Endodermal cell (in vitro differentiated cells): ENCODE measurements around the gene PLPPR2. TPM values are rescaled to one million over a fixed set of nuclear protein-coding genes. Genes with fewer than 3 reads are reported as not detected.

ENCODE experiments used
- DNase-seq: peaks from one replicate; pipeline ENCODE4 v3.0.0-alpha.2; 2017
- H3K27ac ChIP-seq: 2 replicates; pipeline ENCODE4 v1.5.1; 2013; ENCODE audit warnings: mild to moderate bottlenecking, low read depth, low read length, moderate library complexity
- H3K27me3 ChIP-seq: 2 replicates; pipeline ENCODE4 v1.6.1; 2013; ENCODE audit warnings: mild to moderate bottlenecking, low read length, moderate library complexity; ENCODE audit not compliant: insufficient read depth, control insufficient read depth, poor library complexity, severe bottlenecking
- H3K36me3 ChIP-seq: 2 replicates; pipeline ENCODE4 v1.7.0; 2013; ENCODE audit warnings: mild to moderate bottlenecking, low read length, moderate library complexity; ENCODE audit not compliant: control insufficient read depth, insufficient read depth
- H3K4me1 ChIP-seq: one replicate; pipeline ENCODE4 v1.7.0; 2013; ENCODE audit warnings: low read length; ENCODE audit not compliant: control insufficient read depth, insufficient read depth
- H3K4me3 ChIP-seq: 2 replicates; pipeline ENCODE4 v1.5.1; 2013; ENCODE audit warnings: mild to moderate bottlenecking, low read length, moderate library complexity
- H3K9ac ChIP-seq: 2 replicates; pipeline ENCODE4 v1.6.1; 2013; ENCODE audit warnings: mild to moderate bottlenecking, low read length, moderate library complexity; ENCODE audit not compliant: poor library complexity, severe bottlenecking; ENCODE audit errors: extremely low read depth
- H3K9me3 ChIP-seq: 2 replicates; pipeline ENCODE4 v1.6.1; 2013; ENCODE audit warnings: mild to moderate bottlenecking, low read length, moderate library complexity; ENCODE audit not compliant: control insufficient read depth
- H3K27ac Mint-ChIP-seq: 2 replicates; pipeline ENCODE4 v1.8.0; 2020; ENCODE audit warnings: mixed read lengths
- H3K27me3 Mint-ChIP-seq: 2 replicates; pipeline ENCODE4 v1.8.0; 2021; ENCODE audit warnings: mild to moderate bottlenecking, mixed read lengths; ENCODE audit not compliant: insufficient read depth
- H3K36me3 Mint-ChIP-seq: 2 replicates; pipeline ENCODE4 v1.8.0; 2020; ENCODE audit warnings: low read depth, mixed read lengths
- H3K4me1 Mint-ChIP-seq: 2 replicates; pipeline ENCODE4 v1.8.0; 2020; ENCODE audit warnings: mixed read lengths
- H3K4me3 Mint-ChIP-seq: 2 replicates; pipeline ENCODE4 v1.8.0; 2020; ENCODE audit warnings: mild to moderate bottlenecking, moderate library complexity, mixed read lengths
- H3K9me3 Mint-ChIP-seq: 2 replicates; pipeline ENCODE4 v1.8.0; 2020; ENCODE audit warnings: mild to moderate bottlenecking, mixed read lengths
- WGBS, 2 experiments: methylation state at CpG; one replicate each; pipeline versions ENCODE4 v1.1.5 to v1.1.7; 2013; ENCODE audit warnings: missing lambda C conversion rate in 2 of 2, mixed read lengths in 1 of 2; ENCODE audit not compliant: insufficient coverage in 1 of 2, insufficient read length in 1 of 2; 5-methylcytosine and 5-hydroxymethylcytosine counted together
- total RNA-seq, 2 donors: library from RNA; stranded (reverse); fragmentation: NEBNext Ultra II Directional in 1 of 2; extraction: Animal tissue kit (Norgen Biotek cat#: 25700) in 1 of 2; gene quantifications; 2 replicates in 1 of 2; 3 replicates in 1 of 2; pipeline ENCODE4 v1.2.1, GENCODE V29; 2021
- TF ChIP-seq, protein P1 (sequence below): fragments of 200-600 bp; sonication (generic); conservative IDR thresholded peaks from 2 replicates; pipeline ENCODE4 v1.5.0; 2021; ENCODE audit warnings: antibody characterized with exemption, mild to moderate bottlenecking

The PLPPR2 gene
- total RNA-seq, 2 donors from 2014 or later: 3.1 to 6.8 TPM

- Histone ChIP-seq H3K27me3 (no peaks in the 10 kb centered on the region), H3K9ac (peak within 1 kb of the TSS; percentile 73), H3K36me3 (peaks cover 13% of the 10 kb centered on the region), H3K27ac (peak within 1 kb of the TSS; percentile 91), H3K9me3 (no peaks in the 10 kb centered on the region), H3K4me3 (peak within 1 kb of the TSS; percentile 81), H3K4me1 (peaks cover 4% of the 10 kb centered on the region)
- Mint-ChIP-seq H3K9me3 (no peaks in the 10 kb centered on the region), H3K36me3 (peaks cover 26% of the 10 kb centered on the region), H3K27ac (no peak within 1 kb of the TSS), H3K4me1 (no peaks in the 10 kb centered on the region), H3K4me3 (no peak within 1 kb of the TSS), H3K27me3 (no peaks in the 10 kb centered on the region)
- peak; percentile 99 for DNase-seq
- 0 to 1% methylated on average over 43 to 44 of the region's 44 CpGs for WGBS, 2 experiments
- TF ChIP-seq, protein P1, sequence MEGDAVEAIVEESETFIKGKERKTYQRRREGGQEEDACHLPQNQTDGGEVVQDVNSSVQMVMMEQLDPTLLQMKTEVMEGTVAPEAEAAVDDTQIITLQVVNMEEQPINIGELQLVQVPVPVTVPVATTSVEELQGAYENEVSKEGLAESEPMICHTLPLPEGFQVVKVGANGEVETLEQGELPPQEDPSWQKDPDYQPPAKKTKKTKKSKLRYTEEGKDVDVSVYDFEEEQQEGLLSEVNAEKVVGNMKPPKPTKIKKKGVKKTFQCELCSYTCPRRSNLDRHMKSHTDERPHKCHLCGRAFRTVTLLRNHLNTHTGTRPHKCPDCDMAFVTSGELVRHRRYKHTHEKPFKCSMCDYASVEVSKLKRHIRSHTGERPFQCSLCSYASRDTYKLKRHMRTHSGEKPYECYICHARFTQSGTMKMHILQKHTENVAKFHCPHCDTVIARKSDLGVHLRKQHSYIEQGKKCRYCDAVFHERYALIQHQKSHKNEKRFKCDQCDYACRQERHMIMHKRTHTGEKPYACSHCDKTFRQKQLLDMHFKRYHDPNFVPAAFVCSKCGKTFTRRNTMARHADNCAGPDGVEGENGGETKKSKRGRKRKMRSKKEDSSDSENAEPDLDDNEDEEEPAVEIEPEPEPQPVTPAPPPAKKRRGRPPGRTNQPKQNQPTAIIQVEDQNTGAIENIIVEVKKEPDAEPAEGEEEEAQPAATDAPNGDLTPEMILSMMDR: no peak
Observed at GRCh38 chr19:11374433-11375142, 19.4 kb downstream of the PLPPR2 start, which contains the start of gene SWSAP1. TSS of gene SWSAP1 (plus strand) at chr19:11374666. CDS start at chr19:11374681, 15 bp downstream.

DNA sequence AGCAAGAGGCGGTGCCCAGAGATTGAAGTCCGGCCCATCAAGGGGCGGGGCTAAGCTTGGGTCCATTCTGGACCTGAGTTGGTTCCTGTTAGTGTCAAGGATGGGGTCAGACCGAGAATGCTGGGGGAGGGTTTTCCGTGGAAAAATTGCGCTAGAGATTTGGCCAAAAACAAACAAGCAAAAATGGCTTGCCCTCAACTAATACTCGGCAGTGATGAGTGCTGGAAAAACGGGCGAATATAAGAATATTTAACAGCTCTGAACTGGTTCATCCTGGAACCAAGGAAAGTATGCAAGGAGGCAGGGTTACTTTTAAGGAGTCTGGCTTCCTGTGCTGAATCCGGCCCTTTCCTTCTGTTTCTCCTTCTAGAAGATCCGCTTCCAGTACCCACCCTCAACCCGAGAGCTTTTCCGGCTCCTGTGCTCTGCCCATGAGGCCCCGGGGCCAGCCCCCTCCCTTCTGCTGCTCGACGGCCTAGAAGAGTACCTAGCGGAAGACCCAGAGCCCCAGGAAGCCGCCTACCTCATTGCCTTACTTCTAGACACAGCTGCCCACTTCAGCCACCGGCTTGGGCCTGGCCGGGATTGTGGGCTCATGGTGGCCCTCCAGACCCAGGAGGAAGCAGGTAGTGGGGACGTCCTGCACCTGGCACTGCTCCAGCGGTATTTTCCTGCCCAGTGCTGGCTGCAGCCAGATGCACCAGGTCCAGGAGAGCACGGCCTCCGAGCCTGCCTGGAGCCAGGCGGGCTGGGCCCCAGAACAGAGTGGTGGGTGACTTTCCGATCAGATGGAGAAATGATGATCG is 20.1 kb downstream of the PLPPR2 start:
- peaks cover 4% of the 10 kb centered on the region for H3K4me1 ChIP-seq
- peak; percentile 83 for DNase-seq
- Mint-ChIP-seq H3K4me1 (no peaks in the 10 kb centered on the region), H3K4me3 (no peak overlapping the region), H3K36me3 (peaks cover 32% of the 10 kb centered on the region), H3K27ac (no peak overlapping the region), H3K27me3 (no peaks in the 10 kb centered on the region), H3K9me3 (no peaks in the 10 kb centered on the region)
- no peak overlapping the region for H3K27ac ChIP-seq
- 44 to 57% methylated on average over 21 to 27 of the region's 27 CpGs for WGBS, 2 experiments
- H3K4me3 ChIP-seq: peak overlapping the region; percentile 81
- H3K9ac ChIP-seq: no peak overlapping the region
- no peaks in the 10 kb centered on the region for H3K27me3 ChIP-seq
- H3K9me3 ChIP-seq: no peaks in the 10 kb centered on the region
- TF ChIP-seq, protein P1: no peak
- H3K36me3 ChIP-seq: peaks cover 20% of the 10 kb centered on the region

GRCh38 chr19:11377237-11377636 is 22.0 kb downstream of the PLPPR2 start:
- Histone ChIP-seq H3K9me3 (no peaks in the 10 kb centered on the region), H3K36me3 (peaks cover 20% of the 10 kb centered on the region), H3K4me3 (no peak overlapping the region), H3K27ac (no peak overlapping the region), H3K9ac (no peak overlapping the region), H3K27me3 (no peaks in the 10 kb centered on the region), H3K4me1 (peaks cover 4% of the 10 kb centered on the region)
- no peak overlapping the region for H3K27ac Mint-ChIP-seq
- no peak for DNase-seq
- H3K4me3 Mint-ChIP-seq: no peak overlapping the region
- no peaks in the 10 kb centered on the region for H3K27me3 Mint-ChIP-seq
- H3K9me3 Mint-ChIP-seq: no peaks in the 10 kb centered on the region
- peaks cover 2% of the 10 kb centered on the region for H3K4me1 Mint-ChIP-seq
- peaks cover 26% of the 10 kb centered on the region for H3K36me3 Mint-ChIP-seq
- TF ChIP-seq, protein P1: no peak
